Spleen (tissue), 7 donors: ENCODE measurements around the gene TRIM2.

Source experiments
- POLR2AphosphoS5 ChIP-seq, 3 donors: sonication (generic); formaldehyde crosslinking; IDR thresholded peaks; one replicate each; pipeline ENCODE4 v1.5.1; 2017; ENCODE audit warnings: antibody characterized with exemption in 3 of 3
- TF ChIP-seq, protein P1 (sequence below), 11 experiments: fragments of 200-600 bp in 7 of 11; fragments of 450-650 bp in 4 of 11; sonication (generic) in 4 of 11; IDR thresholded peaks in 8 of 11; conservative IDR thresholded peaks in 3 of 11; 1 replicate in 7 of 11; 2 replicates in 4 of 11; pipeline versions ENCODE4 v1.4.0 to v1.8.0; 2016 to 2021; ENCODE audit warnings: antibody characterized with exemption in 11 of 11, inconsistent platforms in 4 of 11, mild to moderate bottlenecking in 1 of 11
- donor health status: DM: no; HTN: no; CAD: no; lungs with moderate emphysema.
- donor health status: DM: no; HTN: no; CAD: no.
- donor health status: DM: no; HTN: no; CAD: no.

GRCh38 chr4:153269218-153269990, 65.2 kb downstream of the TRIM2 start:
- no peak for TF ChIP-seq POLR2AphosphoS5 (IDR thresholded peaks at IDR 0.05)
- TF ChIP-seq, protein P1, sequence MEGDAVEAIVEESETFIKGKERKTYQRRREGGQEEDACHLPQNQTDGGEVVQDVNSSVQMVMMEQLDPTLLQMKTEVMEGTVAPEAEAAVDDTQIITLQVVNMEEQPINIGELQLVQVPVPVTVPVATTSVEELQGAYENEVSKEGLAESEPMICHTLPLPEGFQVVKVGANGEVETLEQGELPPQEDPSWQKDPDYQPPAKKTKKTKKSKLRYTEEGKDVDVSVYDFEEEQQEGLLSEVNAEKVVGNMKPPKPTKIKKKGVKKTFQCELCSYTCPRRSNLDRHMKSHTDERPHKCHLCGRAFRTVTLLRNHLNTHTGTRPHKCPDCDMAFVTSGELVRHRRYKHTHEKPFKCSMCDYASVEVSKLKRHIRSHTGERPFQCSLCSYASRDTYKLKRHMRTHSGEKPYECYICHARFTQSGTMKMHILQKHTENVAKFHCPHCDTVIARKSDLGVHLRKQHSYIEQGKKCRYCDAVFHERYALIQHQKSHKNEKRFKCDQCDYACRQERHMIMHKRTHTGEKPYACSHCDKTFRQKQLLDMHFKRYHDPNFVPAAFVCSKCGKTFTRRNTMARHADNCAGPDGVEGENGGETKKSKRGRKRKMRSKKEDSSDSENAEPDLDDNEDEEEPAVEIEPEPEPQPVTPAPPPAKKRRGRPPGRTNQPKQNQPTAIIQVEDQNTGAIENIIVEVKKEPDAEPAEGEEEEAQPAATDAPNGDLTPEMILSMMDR (IDR thresholded peaks at IDR 0.05 in 8 of 11, conservative IDR thresholded peaks at IDR 0.05 in 3 of 11): no peak
